HepG2 (cell line): ENCODE data around the gene CFAP54. TPM values are rescaled to one million over a fixed set of nuclear protein-coding genes. Genes with fewer than 3 reads are reported as not detected.

ENCODE experiments used
- ATAC-seq: fragments of 200-7000 bp; cut with Tn5 transposase; 3 replicates; pipeline ENCODE4 v1.9.1; 2020; ENCODE audit warnings: mild to moderate bottlenecking, moderate library complexity
- BruUV-seq: library from RNA; stranded (reverse); fragments of 400-500 nt; replicated peaks from 2 replicates; lab custom pipeline; 2021; lab: Mats Ljungman, UMichigan
- CTCF ChIA-PET: fragments of 300-600 bp; formaldehyde crosslinking; extraction: SDS; loops from one replicate; lab custom pipeline; 2021; ENCODE audit warnings: low total read pairs, inconsistent platforms, low intra/inter-chr PET ratio; lab: Yijun Ruan, JAX
- POLR2A ChIA-PET: fragments of 350-600 bp; sonication (Branson Sonifier 250); formaldehyde crosslinking; loops from one replicate; lab custom pipeline; 2020; ENCODE audit warnings: antibody characterized with exemption, inconsistent platforms; lab: Yijun Ruan, JAX
- DNase-seq: peaks from one replicate; pipeline ENCODE4 v3.0.0-alpha.2; 2015; ENCODE audit warnings: low spot score
- FAIRE-seq: peaks from 3 replicates; lab custom pipeline; 2011; peaks lifted over from hg19 to GRCh38; lab: Jason Lieb, UNC
- H2AFZ ChIP-seq: one replicate; pipeline ENCODE4 v1.6.1; 2011; ENCODE audit warnings: low read length, inconsistent platforms
- H3K27ac ChIP-seq: fragments of 300-600 bp; 3 replicates; pipeline ENCODE4 v1.8.0; 2011; ENCODE audit warnings: mixed run types, mild to moderate bottlenecking, mixed read lengths, low read length, inconsistent platforms; ENCODE audit not compliant: insufficient read depth; ENCODE audit errors: extremely low read length
- H3K27me3 ChIP-seq, 2 experiments: fragments of 200-600 bp in 1 of 2; 2 replicates in 1 of 2; 3 replicates in 1 of 2; pipeline versions ENCODE4 v1.6.0 to v1.8.0; 2011; ENCODE audit warnings: low read length in 2 of 2, mild to moderate bottlenecking in 2 of 2, moderate library complexity in 2 of 2, inconsistent platforms in 1 of 2; ENCODE audit not compliant: insufficient read depth in 2 of 2, control insufficient read depth in 1 of 2
- H3K36me3 ChIP-seq, 2 experiments: fragments of 200-600 bp in 1 of 2; replicated peaks in 1 of 2; 2 replicates in 1 of 2; 3 replicates in 1 of 2; pipeline versions ENCODE4 v1.5.1 to v1.8.0; 2011; ENCODE audit warnings: low read length in 2 of 2, inconsistent platforms in 1 of 2; ENCODE audit not compliant: insufficient read depth in 2 of 2, control insufficient read depth in 1 of 2
- H3K4me1 ChIP-seq: 2 replicates; pipeline ENCODE4 v1.5.1; 2012; ENCODE audit warnings: low read length, inconsistent platforms; ENCODE audit not compliant: insufficient read depth
- H3K4me2 ChIP-seq: 2 replicates; pipeline ENCODE4 v1.6.0; 2011; ENCODE audit warnings: low read depth, low read length, inconsistent platforms
- H3K4me3 ChIP-seq, 3 experiments: fragments of 200-600 bp in 1 of 3; sonication (generic), shearing (Covaris generic) in 1 of 3; replicated peaks in 1 of 3; 2 replicates each; pipeline ENCODE4 v1.5.1; 2011 to 2016; ENCODE audit warnings: low read length in 3 of 3, inconsistent platforms in 2 of 3, low read depth in 2 of 3, mild to moderate bottlenecking in 2 of 3, control low read depth in 1 of 3, mixed read lengths in 1 of 3; ENCODE audit not compliant: insufficient read depth in 1 of 3
- H3K79me2 ChIP-seq: one replicate; pipeline ENCODE4 v1.6.1; 2011; ENCODE audit warnings: low read length, inconsistent platforms; ENCODE audit not compliant: insufficient read depth
- H3K9ac ChIP-seq: 2 replicates; pipeline ENCODE4 v1.6.0; 2011; ENCODE audit warnings: mild to moderate bottlenecking, low read depth, low read length, inconsistent platforms; ENCODE audit not compliant: insufficient read depth
- H3K9me3 ChIP-seq: 2 replicates; pipeline ENCODE4 v1.5.1; 2012; ENCODE audit warnings: mild to moderate bottlenecking, low read length
- H4K20me1 ChIP-seq: 2 replicates; pipeline ENCODE4 v1.6.0; 2011; ENCODE audit warnings: inconsistent platforms, mild to moderate bottlenecking, low read length, moderate library complexity; ENCODE audit not compliant: insufficient read depth
- HMGA1 ChIP-seq: sonication (generic); formaldehyde crosslinking; conservative IDR thresholded peaks from 2 replicates; pipeline ENCODE4 v1.4.0; 2020; ENCODE audit warnings: missing genetic modification reagents
- NFAT5 ChIP-seq: sonication (generic); formaldehyde crosslinking; IDR thresholded peaks from 2 replicates; pipeline ENCODE4 v1.4.0; 2020; ENCODE audit warnings: missing genetic modification reagents
- WGBS: methylation state at CpG from one replicate; pipeline ENCODE4 v1.1.6; 2017; ENCODE audit warnings: low lambda C conversion rate; 5-methylcytosine and 5-hydroxymethylcytosine counted together
- in situ Hi-C: cut with HindIII; loops from 2 replicates; pipeline ENCODE4 v1.10.0; 2017; ENCODE audit warnings: low pct_unique_long_range_greater_than_20kb; ENCODE audit not compliant: extremely low pct_ligation_motif_present
- intact Hi-C: fragments of 100-400 bp; cut with micrococcal nuclease; formaldehyde crosslinking; loops from one replicate; pipeline ENCODE4 v1.10.0; 2022; ENCODE audit not compliant: unreplicated experiment
- polyA plus RNA-seq, 8 experiments: library from polyadenylated mRNA; depleted of rRNA in 3 of 8; stranded (reverse) in 7 of 8; unstranded in 1 of 8; fragments of >200 nt; fragmentation: Illumina TruSeq in 4 of 8; extraction: Trizol in 4 of 8; gene quantifications; 2 replicates each; pipeline versions ENCODE4 v1.2.1 to v1.2.3, GENCODE V29; 2011 to 2016; ENCODE audit warnings: low read depth in 4 of 8, missing spikeins in 1 of 8, mixed read lengths in 1 of 8; ENCODE audit not compliant: insufficient read depth in 1 of 8
- total RNA-seq, 5 experiments: library from RNA; depleted of rRNA; stranded (reverse); fragments of >200 nt; fragmentation: Illumina TruSeq; extraction: Trizol; gene quantifications; 2 replicates each; pipeline ENCODE4 v1.2.3, GENCODE V29; 2016; ENCODE audit warnings: low read depth in 1 of 5

Gene CFAP54
- total and polyA plus RNA-seq, 2 of the 13 experiments (the other 11 are each of a cell fraction or from before 2014, with no cell fraction given) = not detected

GRCh38 chr12:96729886-96730285 is 240.5 kb downstream of the CFAP54 start:
- FAIRE-seq (no peak), DNase-seq (no peak), ATAC-seq (no peak)
- intact Hi-C loops (no loop called here), in situ Hi-C loops (no loop called here)
- H3K27me3 ChIP-seq = no peaks in the 10 kb centered on the region
- POLR2A ChIA-PET = no interaction called here
- no TSS peak for BruUV-seq
- H3K36me3 ChIP-seq = no peaks in the 10 kb centered on the region
- no peak for TF ChIP-seq HMGA1 (CRISPR knock-in tag)
- H2AFZ ChIP-seq = no peak overlapping the region
- H4K20me1 ChIP-seq = no peaks in the 10 kb centered on the region
- no peaks in the 10 kb centered on the region for H3K79me2 ChIP-seq
- no peaks in the 10 kb centered on the region for H3K9me3 ChIP-seq
- H3K4me1 ChIP-seq = no peaks in the 10 kb centered on the region
- H3K9ac ChIP-seq = no peak overlapping the region
- H3K4me2 ChIP-seq = no peak overlapping the region
- no peak overlapping the region for H3K4me3 ChIP-seq
- no peak overlapping the region for H3K27ac ChIP-seq
- CTCF ChIA-PET = no interaction called here
- 64% methylated on average over 2 of the region's 2 CpGs for WGBS

- Histone ChIP-seq H3K4me2 (no peak overlapping the region), H3K27me3 (no peaks in the 10 kb centered on the region), H2AFZ (no peak overlapping the region), H3K9me3 (no peaks in the 10 kb centered on the region), H3K36me3 (no peaks in the 10 kb centered on the region), H3K9ac (no peak overlapping the region), H3K4me1 (no peaks in the 10 kb centered on the region), H3K79me2 (no peaks in the 10 kb centered on the region), H3K4me3 (no peak overlapping the region), H3K27ac (no peak overlapping the region), H4K20me1 (no peaks in the 10 kb centered on the region)
- no peak for FAIRE-seq
- ChIA-PET CTCF (no interaction called here), POLR2A (no interaction called here)
- no peak for TF ChIP-seq NFAT5 (CRISPR knock-in tag)
- no peak for ATAC-seq
- BruUV-seq = no TSS peak
- no peak for DNase-seq
- intact Hi-C loops = no loop called here
- WGBS = 2% methylated on average over 4 of the region's 4 CpGs
- in situ Hi-C loops = no loop called here
Measured at GRCh38 chr12:96743606-96744005, 254.2 kb downstream of the CFAP54 start.
